Panc1 (cell line): ENCODE measurements around the gene SLC32A1. TPM values are rescaled to one million over a fixed set of nuclear protein-coding genes. Genes with fewer than 3 reads are reported as not detected.

ENCODE experiments used
- ATAC-seq: fragments of 200-7000 bp; cut with Tn5 transposase; 2 replicates; pipeline ENCODE4 v1.9.1; 2020; ENCODE audit warnings: mild to moderate bottlenecking, moderate library complexity
- BruUV-seq: library from RNA; stranded (reverse); fragments of 400-500 nt; replicated peaks from 2 replicates; lab custom pipeline; 2021; lab: Mats Ljungman, UMichigan
- CTCF ChIA-PET: fragments of 300-600 bp; sonication (Branson Sonifier 250); formaldehyde crosslinking; loops from one replicate; lab custom pipeline; 2022; ENCODE audit warnings: antibody characterized with exemption; lab: Charles Lee
- POLR2A ChIA-PET: fragments of 300-600 bp; sonication (Branson Sonifier 250); formaldehyde crosslinking; loops from one replicate; lab custom pipeline; 2022; ENCODE audit warnings: antibody characterized with exemption; lab: Charles Lee
- DNase-seq: peaks from one replicate; pipeline ENCODE4 v3.0.0-alpha.2; 2010; ENCODE audit warnings: low read depth, low spot score
- H3K27ac ChIP-seq: 2 replicates; pipeline ENCODE4 v1.5.1; 2011; ENCODE audit warnings: mild to moderate bottlenecking, low read length, inconsistent platforms
- H3K27me3 ChIP-seq: fragments of 200-500 bp; sonication (Bioruptor generic); 2 replicates; pipeline ENCODE4 v1.6.0; 2014; ENCODE audit warnings: low read length, inconsistent platforms; ENCODE audit not compliant: control insufficient read depth, insufficient read depth
- H3K36me3 ChIP-seq: fragments of 200-500 bp; sonication (Bioruptor generic); 2 replicates; pipeline ENCODE4 v1.5.1; 2014; ENCODE audit warnings: inconsistent platforms, mild to moderate bottlenecking, low read length, moderate library complexity; ENCODE audit not compliant: control insufficient read depth, insufficient read depth
- H3K4me1 ChIP-seq: 2 replicates; pipeline ENCODE4 v1.5.1; 2011; ENCODE audit warnings: inconsistent platforms, mild to moderate bottlenecking, low read length, moderate library complexity; ENCODE audit not compliant: control insufficient read depth, insufficient read depth
- H3K4me3 ChIP-seq, 2 experiments: 2 replicates each; pipeline ENCODE4 v1.5.1; 2011 to 2012; ENCODE audit warnings: low read depth in 2 of 2, low read length in 2 of 2, mild to moderate bottlenecking in 2 of 2, inconsistent platforms in 1 of 2, moderate library complexity in 1 of 2
- H3K9me3 ChIP-seq: fragments of 200-500 bp; sonication (Bioruptor generic); 2 replicates; pipeline ENCODE4 v1.5.1; 2014; ENCODE audit warnings: low read depth, mild to moderate bottlenecking, inconsistent platforms, low read length, moderate library complexity; ENCODE audit not compliant: control insufficient read depth, insufficient read depth
- CTCF ChIP-seq: fragments of 450-650 bp; IDR thresholded peaks from 2 replicates; pipeline ENCODE4 v1.5.1; 2017; ENCODE audit warnings: mild to moderate bottlenecking
- POLR2AphosphoS5 ChIP-seq: IDR thresholded peaks from 2 replicates; pipeline ENCODE4 v1.6.1; 2012; ENCODE audit warnings: mild to moderate bottlenecking, low read depth, low read length, moderate library complexity
- REST ChIP-seq, 2 experiments: IDR thresholded peaks; 2 replicates each; pipeline ENCODE4 v1.6.1; 2011 to 2012; ENCODE audit warnings: low read depth in 2 of 2, control low read depth in 1 of 2, low read length in 1 of 2, mild to moderate bottlenecking in 1 of 2, moderate library complexity in 1 of 2; ENCODE audit not compliant: insufficient read depth in 1 of 2
- SIN3A ChIP-seq: IDR thresholded peaks from 2 replicates; pipeline ENCODE4 v1.6.1; 2012; ENCODE audit warnings: low read depth, mild to moderate bottlenecking, low read length, moderate library complexity, borderline replicate concordance; ENCODE audit not compliant: insufficient read depth
- TCF7L2 ChIP-seq: IDR thresholded peaks from 2 replicates; pipeline ENCODE4 v1.6.1; 2011; ENCODE audit warnings: mild to moderate bottlenecking, low read depth, low read length, inconsistent platforms
- in situ Hi-C: cut with HindIII; loops from 2 replicates; pipeline ENCODE4 v1.10.0; 2016; ENCODE audit warnings: low sequenced_read_pairs, low pct_unique_long_range_greater_than_20kb
- intact Hi-C: fragments of 100-400 bp; cut with micrococcal nuclease; formaldehyde crosslinking; loops from one replicate; pipeline ENCODE4 v1.10.0; 2022; ENCODE audit not compliant: unreplicated experiment
- total RNA-seq: library from RNA; stranded (reverse); gene quantifications from one replicate; pipeline ENCODE4 v1.2.1, GENCODE V29; 2021; ENCODE audit not compliant: unreplicated experiment

Gene SLC32A1
- total RNA-seq, 1 experiment from 2014 or later = not detected

GRCh38 chr20:38727607-38728190, 3.4 kb downstream of the SLC32A1 start:
- ChIA-PET POLR2A (no interaction called here), CTCF (no interaction called here)
- peaks cover 6% of the 10 kb centered on the region; the same call in 1 of the 2 replicates for H3K4me1 ChIP-seq
- H3K27ac ChIP-seq = no peak overlapping the region
- no peaks in the 10 kb centered on the region for H3K36me3 ChIP-seq
- TF ChIP-seq TCF7L2 = no peak
- no peak for TF ChIP-seq CTCF
- TF ChIP-seq POLR2AphosphoS5 = no peak
- TF ChIP-seq REST (IDR thresholded peaks at IDR 0.05; ENCODE audit: insufficient read depth in 1 of 2, low read depth in 2 of 2, low read length in 1 of 2) = no peak
- no peak for TF ChIP-seq SIN3A
- in situ Hi-C loops = no loop called here
- H3K9me3 ChIP-seq = no peaks in the 10 kb centered on the region
- H3K4me3 ChIP-seq = no peak overlapping the region
- ATAC-seq (no peak), DNase-seq (no peak)
- intact Hi-C loops = no loop called here
- H3K27me3 ChIP-seq = peaks cover 19% of the 10 kb centered on the region; the same call in 1 of the 2 replicates
- no TSS peak for BruUV-seq

GRCh38 chr20:38728191-38728781, 4.0 kb downstream of the SLC32A1 start:
- intact Hi-C loops = no loop called here

More at GRCh38 chr20:38728191-38728781, 4.0 kb downstream of the SLC32A1 start:
- H3K27me3 ChIP-seq = peaks cover 21% of the 10 kb centered on the region; the same call in 1 of the 2 replicates
- H3K36me3 ChIP-seq = no peaks in the 10 kb centered on the region
- BruUV-seq = no TSS peak
- in situ Hi-C loops = no loop called here
- TF ChIP-seq TCF7L2 = no peak
- no peak for TF ChIP-seq CTCF
- TF ChIP-seq REST (IDR thresholded peaks at IDR 0.05; ENCODE audit: insufficient read depth in 1 of 2, low read depth in 2 of 2, low read length in 1 of 2) = no peak
- TF ChIP-seq POLR2AphosphoS5 = no peak
- TF ChIP-seq SIN3A = no peak
- no peaks in the 10 kb centered on the region for H3K9me3 ChIP-seq
- no peak for ATAC-seq
- no peak overlapping the region for H3K4me3 ChIP-seq
- DNase-seq = no peak
- no peak overlapping the region for H3K27ac ChIP-seq
- ChIA-PET CTCF (interaction anchor here (0.6 kb wide), 1 partner anchor 310 kb away, joined by 6 read pairs; no protein-coding TSS in a partner anchor), POLR2A (no interaction called here)
- H3K4me1 ChIP-seq = peaks cover 6% of the 10 kb centered on the region; the same call in 1 of the 2 replicates
